WTC11 (cell line): ENCODE data around the gene SWAP70.

Source experiments
- CREB1 ChIP-seq: sonication (generic); formaldehyde crosslinking; IDR thresholded peaks from 2 replicates; pipeline ENCODE4 v1.8.0; 2023; ENCODE audit warnings: mild to moderate bottlenecking, missing genetic modification reagents
- FOXJ3 ChIP-seq: sonication (generic); formaldehyde crosslinking; IDR thresholded peaks from 2 replicates; pipeline ENCODE4 v1.9.0; 2021; ENCODE audit warnings: missing genetic modification reagents, mild to moderate bottlenecking, borderline replicate concordance
- FOXK1 ChIP-seq: sonication (generic); formaldehyde crosslinking; IDR thresholded peaks from 2 replicates; pipeline ENCODE4 v1.8.0; 2022; ENCODE audit warnings: mild to moderate bottlenecking, moderate library complexity, missing genetic modification reagents
- MXD4 ChIP-seq: fragments of 250-450 bp; sonication (Bioruptor Pico); IDR thresholded peaks from 2 replicates; pipeline ENCODE4 v1.8.0; 2021; ENCODE audit warnings: mild to moderate bottlenecking, moderate library complexity, borderline replicate concordance
- NFYB ChIP-seq: sonication (generic); formaldehyde crosslinking; conservative IDR thresholded peaks from 2 replicates; pipeline ENCODE4 v1.8.0; 2022; ENCODE audit warnings: low read depth, missing genetic modification reagents
- SP1 ChIP-seq: sonication (generic); formaldehyde crosslinking; conservative IDR thresholded peaks from 2 replicates; pipeline ENCODE4 v1.8.1; 2022; ENCODE audit warnings: missing genetic modification reagents
- TCF7 ChIP-seq: sonication (generic); formaldehyde crosslinking; IDR thresholded peaks from 2 replicates; pipeline ENCODE4 v1.8.0; 2022; ENCODE audit warnings: mild to moderate bottlenecking, low read depth, missing genetic modification reagents, moderate library complexity
- TEAD4 ChIP-seq: sonication (generic); formaldehyde crosslinking; IDR thresholded peaks from 2 replicates; pipeline ENCODE4 v1.8.0; 2022; ENCODE audit warnings: mild to moderate bottlenecking, missing genetic modification reagents
- ZNF121 ChIP-seq: sonication (generic); formaldehyde crosslinking; IDR thresholded peaks from 2 replicates; pipeline ENCODE4 v1.8.0; 2023; ENCODE audit warnings: missing genetic modification reagents
- TF ChIP-seq, protein P1 (sequence below): fragments of 200-600 bp; IDR thresholded peaks from 2 replicates; pipeline ENCODE4 v1.8.0; 2022; ENCODE audit warnings: antibody characterized with exemption
- TF ChIP-seq, protein P2 (sequence below): sonication (generic); formaldehyde crosslinking; IDR thresholded peaks from 2 replicates; pipeline ENCODE4 v1.8.1; 2022; ENCODE audit warnings: low read depth, missing genetic modification reagents, borderline replicate concordance
- TF ChIP-seq, protein P3 (sequence below): sonication (generic); formaldehyde crosslinking; IDR thresholded peaks from 2 replicates; pipeline ENCODE4 v1.8.0; 2022; ENCODE audit warnings: mild to moderate bottlenecking, missing genetic modification reagents
- TF ChIP-seq, protein P4 (sequence below): sonication (generic); formaldehyde crosslinking; IDR thresholded peaks from 2 replicates; pipeline ENCODE4 v1.8.0; 2022; ENCODE audit warnings: mild to moderate bottlenecking, missing genetic modification reagents

DNA sequence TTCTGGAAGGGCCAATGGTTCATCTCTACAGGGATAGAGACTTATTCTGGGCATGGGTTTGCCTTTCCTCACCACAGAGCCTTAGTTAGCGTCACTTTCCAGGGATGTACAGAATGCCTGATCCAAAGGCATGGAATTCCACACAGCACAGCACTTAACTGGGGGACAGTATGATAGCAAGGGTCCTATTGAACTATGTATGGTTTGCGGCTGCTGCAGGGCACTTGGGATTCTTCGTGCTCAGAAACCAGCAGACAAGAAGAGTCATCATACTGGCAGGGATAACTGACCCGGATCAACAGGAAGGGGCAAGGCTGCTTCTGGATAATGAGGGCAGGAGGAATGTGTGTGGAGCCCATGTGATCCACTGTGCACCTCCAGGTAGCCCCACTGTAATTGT lies 105.7 kb downstream of the SWAP70 start:
- TF ChIP-seq FOXJ3 (CRISPR knock-in tag) (no peak), ZNF121 (CRISPR knock-in tag) (no peak), TEAD4 (CRISPR knock-in tag) (no peak), SP1 (no peak), CREB1 (no peak), NFYB (CRISPR knock-in tag) (no peak), TCF7 (CRISPR knock-in tag) (no peak), MXD4 (CRISPR knock-in tag) (no peak), FOXK1 (CRISPR knock-in tag) (no peak)
- TF ChIP-seq, protein P1, sequence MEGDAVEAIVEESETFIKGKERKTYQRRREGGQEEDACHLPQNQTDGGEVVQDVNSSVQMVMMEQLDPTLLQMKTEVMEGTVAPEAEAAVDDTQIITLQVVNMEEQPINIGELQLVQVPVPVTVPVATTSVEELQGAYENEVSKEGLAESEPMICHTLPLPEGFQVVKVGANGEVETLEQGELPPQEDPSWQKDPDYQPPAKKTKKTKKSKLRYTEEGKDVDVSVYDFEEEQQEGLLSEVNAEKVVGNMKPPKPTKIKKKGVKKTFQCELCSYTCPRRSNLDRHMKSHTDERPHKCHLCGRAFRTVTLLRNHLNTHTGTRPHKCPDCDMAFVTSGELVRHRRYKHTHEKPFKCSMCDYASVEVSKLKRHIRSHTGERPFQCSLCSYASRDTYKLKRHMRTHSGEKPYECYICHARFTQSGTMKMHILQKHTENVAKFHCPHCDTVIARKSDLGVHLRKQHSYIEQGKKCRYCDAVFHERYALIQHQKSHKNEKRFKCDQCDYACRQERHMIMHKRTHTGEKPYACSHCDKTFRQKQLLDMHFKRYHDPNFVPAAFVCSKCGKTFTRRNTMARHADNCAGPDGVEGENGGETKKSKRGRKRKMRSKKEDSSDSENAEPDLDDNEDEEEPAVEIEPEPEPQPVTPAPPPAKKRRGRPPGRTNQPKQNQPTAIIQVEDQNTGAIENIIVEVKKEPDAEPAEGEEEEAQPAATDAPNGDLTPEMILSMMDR, result no peak
- TF ChIP-seq, protein P2, sequence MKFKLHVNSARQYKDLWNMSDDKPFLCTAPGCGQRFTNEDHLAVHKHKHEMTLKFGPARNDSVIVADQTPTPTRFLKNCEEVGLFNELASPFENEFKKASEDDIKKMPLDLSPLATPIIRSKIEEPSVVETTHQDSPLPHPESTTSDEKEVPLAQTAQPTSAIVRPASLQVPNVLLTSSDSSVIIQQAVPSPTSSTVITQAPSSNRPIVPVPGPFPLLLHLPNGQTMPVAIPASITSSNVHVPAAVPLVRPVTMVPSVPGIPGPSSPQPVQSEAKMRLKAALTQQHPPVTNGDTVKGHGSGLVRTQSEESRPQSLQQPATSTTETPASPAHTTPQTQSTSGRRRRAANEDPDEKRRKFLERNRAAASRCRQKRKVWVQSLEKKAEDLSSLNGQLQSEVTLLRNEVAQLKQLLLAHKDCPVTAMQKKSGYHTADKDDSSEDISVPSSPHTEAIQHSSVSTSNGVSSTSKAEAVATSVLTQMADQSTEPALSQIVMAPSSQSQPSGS (CRISPR knock-in tag), result no peak
- TF ChIP-seq, protein P3, sequence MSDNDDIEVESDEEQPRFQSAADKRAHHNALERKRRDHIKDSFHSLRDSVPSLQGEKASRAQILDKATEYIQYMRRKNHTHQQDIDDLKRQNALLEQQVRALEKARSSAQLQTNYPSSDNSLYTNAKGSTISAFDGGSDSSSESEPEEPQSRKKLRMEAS (CRISPR knock-in tag), result no peak
- TF ChIP-seq, protein P4, sequence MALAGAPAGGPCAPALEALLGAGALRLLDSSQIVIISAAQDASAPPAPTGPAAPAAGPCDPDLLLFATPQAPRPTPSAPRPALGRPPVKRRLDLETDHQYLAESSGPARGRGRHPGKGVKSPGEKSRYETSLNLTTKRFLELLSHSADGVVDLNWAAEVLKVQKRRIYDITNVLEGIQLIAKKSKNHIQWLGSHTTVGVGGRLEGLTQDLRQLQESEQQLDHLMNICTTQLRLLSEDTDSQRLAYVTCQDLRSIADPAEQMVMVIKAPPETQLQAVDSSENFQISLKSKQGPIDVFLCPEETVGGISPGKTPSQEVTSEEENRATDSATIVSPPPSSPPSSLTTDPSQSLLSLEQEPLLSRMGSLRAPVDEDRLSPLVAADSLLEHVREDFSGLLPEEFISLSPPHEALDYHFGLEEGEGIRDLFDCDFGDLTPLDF (CRISPR knock-in tag), result no peak
